ENCODE data around the gene MAP3K3.

The MAP3K3 gene

GRCh38 chr17:63685578-63685977 lies 63.4 kb downstream of the MAP3K3 start:
- DNase-seq (ENCODE audit: low read depth), result no peak
- H3K4me3 ChIP-seq (ENCODE audit: control insufficient read depth, low read depth, low read length), result no peak overlapping the region
- no peak for TF ChIP-seq CTCF (IDR thresholded peaks at IDR 0.05; ENCODE audit: control insufficient read depth, insufficient read depth, low read depth, low read length, missing control alignments)

GRCh38 chr17:63686138-63686685 lies 64.0 kb downstream of the MAP3K3 start:
- no peak for DNase-seq (ENCODE audit: low read depth)
- no peak for TF ChIP-seq CTCF (IDR thresholded peaks at IDR 0.05; ENCODE audit: control insufficient read depth, insufficient read depth, low read depth, low read length, missing control alignments)
- H3K4me3 ChIP-seq (ENCODE audit: control insufficient read depth, low read depth, low read length), result no peak overlapping the region

- TF ChIP-seq CTCF (IDR thresholded peaks at IDR 0.05; ENCODE audit: control insufficient read depth, insufficient read depth, low read depth, low read length, missing control alignments), result no peak
- H3K4me3 ChIP-seq (ENCODE audit: control insufficient read depth, low read depth, low read length), result no peak overlapping the region
- DNase-seq (ENCODE audit: low read depth), result no peak
Observed at GRCh38 chr17:63688396-63689020, 66.3 kb downstream of the MAP3K3 start.

- no peak for DNase-seq (ENCODE audit: low read depth)
- TF ChIP-seq CTCF (IDR thresholded peaks at IDR 0.05; ENCODE audit: control insufficient read depth, insufficient read depth, low read depth, low read length, missing control alignments), result no peak
- no peak overlapping the region for H3K4me3 ChIP-seq (ENCODE audit: control insufficient read depth, low read depth, low read length)
Observed at GRCh38 chr17:63689479-63689878, 67.3 kb downstream of the MAP3K3 start.

GRCh38 chr17:63692195-63692816 lies 70.1 kb downstream of the MAP3K3 start:
- DNase-seq (ENCODE audit: low read depth), result no peak
- no peak overlapping the region for H3K4me3 ChIP-seq (ENCODE audit: control insufficient read depth, low read depth, low read length)
- no peak for TF ChIP-seq CTCF (IDR thresholded peaks at IDR 0.05; ENCODE audit: control insufficient read depth, insufficient read depth, low read depth, low read length, missing control alignments)

GRCh38 chr17:63693411-63694113 lies 71.3 kb downstream of the MAP3K3 start:
- TF ChIP-seq CTCF (IDR thresholded peaks at IDR 0.05; ENCODE audit: control insufficient read depth, insufficient read depth, low read depth, low read length, missing control alignments), result no peak
- no peak overlapping the region for H3K4me3 ChIP-seq (ENCODE audit: control insufficient read depth, low read depth, low read length)
- no peak for DNase-seq (ENCODE audit: low read depth)

All from AG09309 (cell line).